Gastrocnemius medialis (tissue), 4 donors: ENCODE results near the gene KCNT1. TPM values are rescaled to one million over a fixed set of nuclear protein-coding genes. Genes with fewer than 3 reads are reported as not detected.

ENCODE experiments used
- ATAC-seq, 2 donors: fragments of 150-250 bp; one replicate each; pipeline ENCODE4 v1.9.1; 2016
- DNase-seq, 2 donors: peaks; one replicate each; pipeline ENCODE4 v3.0.0-alpha.2; 2019
- H3K27ac ChIP-seq, 4 donors: fragments of 200-600 bp; sonication (generic); 1 replicate in 1 of 4; 2 replicates in 3 of 4; pipeline ENCODE4 v1.5.1; 2016 to 2018; ENCODE audit warnings: mild to moderate bottlenecking in 2 of 4, moderate library complexity in 1 of 4
- H3K27me3 ChIP-seq, 3 donors: fragments of 200-600 bp; sonication (generic) in 2 of 3; 1 replicate in 1 of 3; 2 replicates in 2 of 3; pipeline versions ENCODE4 v1.5.1 to v1.6.0; 2016 to 2019; ENCODE audit warnings: mild to moderate bottlenecking in 1 of 3, moderate library complexity in 1 of 3
- H3K36me3 ChIP-seq, 2 donors: fragments of 200-600 bp; sonication (generic) in 1 of 2; one replicate each; pipeline ENCODE4 v1.5.1; 2017 to 2018
- H3K4me1 ChIP-seq, 2 donors: fragments of 200-600 bp; sonication (generic) in 1 of 2; one replicate each; pipeline ENCODE4 v1.5.1; 2016 to 2017; ENCODE audit warnings: mild to moderate bottlenecking in 2 of 2
- H3K4me3 ChIP-seq, 4 donors: fragments of 200-600 bp; sonication (generic) in 3 of 4; 1 replicate in 1 of 4; 2 replicates in 3 of 4; pipeline ENCODE4 v1.5.1; 2016 to 2019; ENCODE audit warnings: mild to moderate bottlenecking in 2 of 4
- H3K9me3 ChIP-seq, 3 donors: fragments of 200-600 bp; sonication (generic) in 2 of 3; 1 replicate in 1 of 3; 2 replicates in 2 of 3; pipeline ENCODE4 v1.5.1; 2016 to 2019
- CTCF ChIP-seq, 5 experiments: fragments of 450-650 bp in 3 of 5; fragments of 200-600 bp in 2 of 5; sonication (generic) in 2 of 5; IDR thresholded peaks in 4 of 5; conservative IDR thresholded peaks in 1 of 5; 1 replicate in 4 of 5; 2 replicates in 1 of 5; pipeline ENCODE4 v1.5.1; 2016 to 2019; ENCODE audit warnings: antibody characterized with exemption in 5 of 5, mild to moderate bottlenecking in 3 of 5, moderate library complexity in 3 of 5
- POLR2A ChIP-seq, 2 donors: fragments of 450-650 bp; IDR thresholded peaks; one replicate each; pipeline ENCODE4 v1.6.1; 2017; ENCODE audit warnings: antibody characterized with exemption in 2 of 2, mild to moderate bottlenecking in 2 of 2, moderate library complexity in 2 of 2
- in situ Hi-C, 4 donors: fragments of 200-750 bp; cut with MboI; loops; one replicate each; pipeline versions ENCODE4 v1.15.0 to v1.8.0; 2017; ENCODE audit warnings: low sequenced_read_pairs in 4 of 4
- intact Hi-C: fragments of 100-400 bp; cut with DNase I; formaldehyde crosslinking; loops from one replicate; pipeline ENCODE4 v1.15.1; 2023; ENCODE audit warnings: low total_unique reads
- total RNA-seq, 4 donors: library from RNA; depleted of rRNA; stranded (reverse); fragments of >200 nt; gene quantifications; one replicate each; pipeline versions ENCODE4 v1.1.0 to v1.2.3, GENCODE V29; 2016

Gene KCNT1
- total RNA-seq, 4 donors from 2014 or later: 2.3 to 8.7 (median 5.3) TPM

GRCh38 chr9:135791431-135792267 lies 89.7 kb downstream of the KCNT1 start:
- intact Hi-C loops: no loop called here
- Histone ChIP-seq H3K4me1 (no peaks in the 10 kb centered on the region), H3K36me3 (no peaks in the 10 kb centered on the region), H3K27ac (no peak overlapping the region), H3K4me3 (no peak overlapping the region), H3K27me3 (peaks cover 0 to 13% (median 11%) of the 10 kb centered on the region in 3 donors), H3K9me3 (no peaks in the 10 kb centered on the region)
- ATAC-seq: no peak
- in situ Hi-C loops: no loop called here
- no peak for TF ChIP-seq POLR2A (IDR thresholded peaks at IDR 0.05)
- no peak for TF ChIP-seq CTCF (IDR thresholded peaks at IDR 0.05 in 4 of 5, conservative IDR thresholded peaks at IDR 0.05 in 1 of 5)
- DNase-seq: no peak

- ATAC-seq (no peak), DNase-seq (no peak)
- H3K27ac ChIP-seq: no peak overlapping the region
- in situ Hi-C loops: no loop called here
- TF ChIP-seq POLR2A (IDR thresholded peaks at IDR 0.05) (no peak), CTCF (IDR thresholded peaks at IDR 0.05 in 4 of 5, conservative IDR thresholded peaks at IDR 0.05 in 1 of 5) (no peak)
- H3K27me3 ChIP-seq: peaks cover 0 to 17% (median 13%) of the 10 kb centered on the region in 3 donors
- H3K4me1 ChIP-seq: peaks cover 3 to 6% of the 10 kb centered on the region in 2 donors
- no peaks in the 10 kb centered on the region for H3K9me3 ChIP-seq
- intact Hi-C loops: no loop called here
- H3K4me3 ChIP-seq: no peak overlapping the region
- no peaks in the 10 kb centered on the region for H3K36me3 ChIP-seq
Observed at GRCh38 chr9:135792268-135793128, 90.5 kb downstream of the KCNT1 start.

GRCh38 chr9:135793221-135794056 lies 91.5 kb downstream of the KCNT1 start:
- Histone ChIP-seq H3K27ac (no peak overlapping the region), H3K4me1 (peaks cover 13 to 15% of the 10 kb centered on the region in 2 donors), H3K9me3 (no peaks in the 10 kb centered on the region), H3K36me3 (no peaks in the 10 kb centered on the region), H3K27me3 (peaks cover 0 to 17% (median 13%) of the 10 kb centered on the region in 3 donors), H3K4me3 (no peak overlapping the region)
- intact Hi-C loops (no loop called here), in situ Hi-C loops (no loop called here)
- DNase-seq (no peak), ATAC-seq (no peak)
- TF ChIP-seq POLR2A (IDR thresholded peaks at IDR 0.05): no peak

- no peak for DNase-seq
- Histone ChIP-seq H3K27me3 (peaks cover 0 to 17% (median 13%) of the 10 kb centered on the region in 3 donors), H3K4me1 (peaks cover 15 to 17% of the 10 kb centered on the region in 2 donors), H3K27ac (no peak overlapping the region), H3K36me3 (no peaks in the 10 kb centered on the region), H3K4me3 (no peak overlapping the region), H3K9me3 (no peaks in the 10 kb centered on the region)
- TF ChIP-seq CTCF (IDR thresholded peaks at IDR 0.05 in 4 of 5, conservative IDR thresholded peaks at IDR 0.05 in 1 of 5) (no peak), POLR2A (IDR thresholded peaks at IDR 0.05) (no peak)
- intact Hi-C loops: no loop called here
- in situ Hi-C loops: no loop called here
- ATAC-seq: no peak
Observed at GRCh38 chr9:135794057-135794335, 92.0 kb downstream of the KCNT1 start.
